ENCODE data around the gene GCK.

Gene GCK

GRCh38 chr7:44213877-44214388, 24.7 kb upstream of the GCK start:
- Histone ChIP-seq H3K27ac (no peak overlapping the region), H3K36me3 (replicated peaks) (peaks cover 50% of the 10 kb centered on the region), H3K4me3 (ENCODE audit: low read depth, low read length) (no peak overlapping the region), H3K27me3 (replicated peaks) (no peaks in the 10 kb centered on the region)
- TF ChIP-seq CTCF (IDR thresholded peaks at IDR 0.05; ENCODE audit: low read depth, low read length, missing control alignments): no peak
- no peak for DNase-seq
- in situ Hi-C loops (cut with HindIII; ENCODE audit: low pct_ligation_motif_present, low sequenced_read_pairs): no loop called here

GRCh38 chr7:44213206-44213876, 24.1 kb upstream of the GCK start:
- Histone ChIP-seq H3K36me3 (replicated peaks) (peaks cover 54% of the 10 kb centered on the region), H3K27ac (no peak overlapping the region)

GRCh38 chr7:44212581-44213184, 23.4 kb upstream of the GCK start:
- TF ChIP-seq CTCF (IDR thresholded peaks at IDR 0.05; ENCODE audit: low read depth, low read length, missing control alignments): no peak
- in situ Hi-C loops (cut with HindIII; ENCODE audit: low pct_ligation_motif_present, low sequenced_read_pairs): no loop called here
- Histone ChIP-seq H3K27me3 (replicated peaks) (no peaks in the 10 kb centered on the region), H3K27ac (no peak overlapping the region), H3K4me3 (ENCODE audit: low read depth, low read length) (no peak overlapping the region), H3K36me3 (replicated peaks) (peaks cover 59% of the 10 kb centered on the region)
- no peak for DNase-seq

More at GRCh38 chr7:44213206-44213876, 24.1 kb upstream of the GCK start:
- Histone ChIP-seq H3K27me3 (replicated peaks) (no peaks in the 10 kb centered on the region), H3K4me3 (ENCODE audit: low read depth, low read length) (no peak overlapping the region)
- no peak for TF ChIP-seq CTCF (IDR thresholded peaks at IDR 0.05; ENCODE audit: low read depth, low read length, missing control alignments)
- no peak for DNase-seq
- in situ Hi-C loops (cut with HindIII; ENCODE audit: low pct_ligation_motif_present, low sequenced_read_pairs): no loop called here

- DNase-seq: no peak
- TF ChIP-seq CTCF (IDR thresholded peaks at IDR 0.05; ENCODE audit: low read depth, low read length, missing control alignments): no peak
- in situ Hi-C loops (cut with HindIII; ENCODE audit: low pct_ligation_motif_present, low sequenced_read_pairs): no loop called here
- Histone ChIP-seq H3K27ac (no peak overlapping the region), H3K4me3 (ENCODE audit: low read depth, low read length) (no peak overlapping the region), H3K36me3 (replicated peaks) (peaks cover 66% of the 10 kb centered on the region), H3K27me3 (replicated peaks) (no peaks in the 10 kb centered on the region)
These were observed 22.8 kb upstream of the GCK start for GRCh38 chr7:44212018-44212417.

GRCh38 chr7:44211126-44211675, 22.0 kb upstream of the GCK start:
- TF ChIP-seq CTCF (IDR thresholded peaks at IDR 0.05; ENCODE audit: low read depth, low read length, missing control alignments): no peak
- no peak for DNase-seq
- Histone ChIP-seq H3K27me3 (replicated peaks) (no peaks in the 10 kb centered on the region), H3K27ac (no peak overlapping the region), H3K36me3 (replicated peaks) (peaks cover 72% of the 10 kb centered on the region), H3K4me3 (ENCODE audit: low read depth, low read length) (no peak overlapping the region)
- in situ Hi-C loops (cut with HindIII; ENCODE audit: low pct_ligation_motif_present, low sequenced_read_pairs): no loop called here

Data from brain microvascular endothelial cell (primary cell).